ENCODE results near the gene DNAJC5.

DNA sequence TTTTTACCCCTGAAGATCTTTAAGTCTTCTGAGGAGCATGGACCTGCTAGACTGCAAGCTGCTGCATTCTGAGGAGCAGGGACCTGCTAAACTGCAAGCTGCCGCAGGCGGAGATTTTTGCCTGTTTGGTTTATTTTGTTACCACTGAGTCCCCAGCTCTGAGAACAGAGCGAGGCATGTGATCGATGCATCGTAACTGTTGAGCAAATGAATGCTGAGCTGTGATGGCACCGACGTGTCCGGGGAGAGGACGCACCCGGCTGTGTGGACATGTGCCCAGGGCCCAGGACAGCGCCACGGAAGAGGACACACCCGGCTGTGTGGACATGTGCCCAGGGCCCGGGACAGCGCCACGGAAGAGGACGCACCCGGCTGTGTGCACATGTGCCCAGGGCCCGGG lies 24.2 kb downstream of the DNAJC5 start:
- TF ChIP-seq EZH2 (IDR thresholded peaks at IDR 0.05; ENCODE audit: borderline replicate concordance, low read depth, low read length, poor library complexity, severe bottlenecking) = no peak
- TF ChIP-seq, protein P1, sequence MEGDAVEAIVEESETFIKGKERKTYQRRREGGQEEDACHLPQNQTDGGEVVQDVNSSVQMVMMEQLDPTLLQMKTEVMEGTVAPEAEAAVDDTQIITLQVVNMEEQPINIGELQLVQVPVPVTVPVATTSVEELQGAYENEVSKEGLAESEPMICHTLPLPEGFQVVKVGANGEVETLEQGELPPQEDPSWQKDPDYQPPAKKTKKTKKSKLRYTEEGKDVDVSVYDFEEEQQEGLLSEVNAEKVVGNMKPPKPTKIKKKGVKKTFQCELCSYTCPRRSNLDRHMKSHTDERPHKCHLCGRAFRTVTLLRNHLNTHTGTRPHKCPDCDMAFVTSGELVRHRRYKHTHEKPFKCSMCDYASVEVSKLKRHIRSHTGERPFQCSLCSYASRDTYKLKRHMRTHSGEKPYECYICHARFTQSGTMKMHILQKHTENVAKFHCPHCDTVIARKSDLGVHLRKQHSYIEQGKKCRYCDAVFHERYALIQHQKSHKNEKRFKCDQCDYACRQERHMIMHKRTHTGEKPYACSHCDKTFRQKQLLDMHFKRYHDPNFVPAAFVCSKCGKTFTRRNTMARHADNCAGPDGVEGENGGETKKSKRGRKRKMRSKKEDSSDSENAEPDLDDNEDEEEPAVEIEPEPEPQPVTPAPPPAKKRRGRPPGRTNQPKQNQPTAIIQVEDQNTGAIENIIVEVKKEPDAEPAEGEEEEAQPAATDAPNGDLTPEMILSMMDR (conservative IDR thresholded peaks at IDR 0.05; ENCODE audit: low read depth, low read length) = no peak

Data from A673 (cell line).